Right hindlimb (tissue), 1 donor: Measurements from ENCODE around the gene SKI.

Experiments used
- DNase-seq: peaks from one replicate; pipeline ENCODE4 v3.0.0-alpha.2; 2018

SKI gene

DNA sequence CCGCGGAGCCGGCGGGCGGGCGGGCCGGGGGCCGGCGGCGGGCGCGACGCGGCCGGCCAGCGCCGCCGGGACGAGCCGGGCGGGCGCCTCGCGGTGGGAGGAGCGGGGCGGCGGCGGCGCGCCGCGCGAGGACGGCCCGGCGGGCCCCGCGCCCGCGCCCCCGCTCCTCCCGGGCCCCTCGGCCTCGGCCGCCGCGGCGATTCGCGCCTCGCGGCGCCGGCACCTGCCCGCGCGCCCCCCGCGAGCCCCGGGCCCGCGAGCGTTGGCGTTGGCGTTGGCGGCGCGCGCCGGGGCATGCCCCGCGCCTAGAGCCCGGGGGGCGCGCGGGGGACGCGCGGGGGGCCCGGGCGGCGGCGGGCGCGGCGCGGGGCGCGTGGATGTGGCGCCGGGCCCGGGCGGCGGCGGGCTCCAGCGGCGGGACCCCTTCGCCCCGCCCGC lies at the start of gene SKI:
TSS of gene SKI (plus strand) at position 163 of the 438 bp plus-strand sequence. CDS start 448 bp downstream, outside the sequence.
- no peak for DNase-seq

DNA sequence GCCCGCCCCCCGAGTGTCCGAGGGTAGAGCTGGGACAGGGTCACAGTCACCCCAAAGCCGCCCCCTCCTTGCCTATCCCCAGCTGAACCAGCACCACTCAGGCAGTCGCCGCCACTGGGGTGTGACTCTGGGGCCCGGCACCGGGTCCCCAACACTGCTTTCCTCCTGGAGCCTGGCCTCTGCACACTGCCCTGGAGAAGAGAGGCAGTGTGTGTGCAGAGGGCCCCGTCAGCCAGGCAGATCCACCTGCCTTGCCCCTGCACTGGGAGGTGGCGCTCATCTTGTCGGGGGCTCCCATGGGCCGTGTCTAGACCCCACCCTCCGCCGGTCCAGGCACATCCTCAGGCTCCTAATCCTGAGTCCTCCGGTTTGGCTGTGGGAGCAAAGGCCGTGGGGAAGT lies 49.2 kb upstream of the SKI start:
- no peak for DNase-seq

DNA sequence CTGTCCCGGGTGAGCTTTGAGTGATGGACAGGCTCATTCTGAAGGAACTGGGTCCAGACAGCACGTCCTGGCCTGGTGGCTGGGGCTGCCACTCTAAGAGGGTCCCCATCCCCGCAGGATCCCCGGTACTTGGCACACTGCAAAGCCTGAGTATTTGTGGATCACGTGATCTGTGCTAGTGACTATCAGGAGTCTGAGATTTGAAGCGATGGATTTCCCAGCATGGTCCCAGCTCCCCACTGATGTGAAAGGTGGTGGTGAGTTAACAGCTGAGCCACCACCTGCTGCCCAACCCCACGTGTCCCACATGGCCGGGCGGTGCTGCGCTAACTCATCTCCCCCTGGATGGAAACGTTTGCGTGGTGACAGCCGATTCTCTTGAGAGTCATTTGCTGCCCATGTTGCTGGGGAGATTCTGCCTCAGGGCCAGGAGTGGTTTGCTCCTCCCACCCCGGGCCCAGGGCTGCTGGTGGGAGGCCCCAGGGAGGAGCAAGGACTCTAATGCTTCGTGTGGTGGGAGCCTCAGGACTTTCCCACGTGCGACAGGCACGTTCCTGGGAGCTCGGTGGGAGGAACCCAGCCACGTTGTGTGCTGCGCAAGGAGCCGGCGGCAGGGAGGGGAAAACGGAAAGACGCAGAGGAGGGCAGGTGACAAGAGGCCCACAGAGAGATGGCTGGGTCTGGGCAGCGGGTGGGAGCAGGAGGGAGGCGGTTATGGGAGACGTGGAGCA lies 48.7 kb upstream of the SKI start:
- no peak for DNase-seq

DNA sequence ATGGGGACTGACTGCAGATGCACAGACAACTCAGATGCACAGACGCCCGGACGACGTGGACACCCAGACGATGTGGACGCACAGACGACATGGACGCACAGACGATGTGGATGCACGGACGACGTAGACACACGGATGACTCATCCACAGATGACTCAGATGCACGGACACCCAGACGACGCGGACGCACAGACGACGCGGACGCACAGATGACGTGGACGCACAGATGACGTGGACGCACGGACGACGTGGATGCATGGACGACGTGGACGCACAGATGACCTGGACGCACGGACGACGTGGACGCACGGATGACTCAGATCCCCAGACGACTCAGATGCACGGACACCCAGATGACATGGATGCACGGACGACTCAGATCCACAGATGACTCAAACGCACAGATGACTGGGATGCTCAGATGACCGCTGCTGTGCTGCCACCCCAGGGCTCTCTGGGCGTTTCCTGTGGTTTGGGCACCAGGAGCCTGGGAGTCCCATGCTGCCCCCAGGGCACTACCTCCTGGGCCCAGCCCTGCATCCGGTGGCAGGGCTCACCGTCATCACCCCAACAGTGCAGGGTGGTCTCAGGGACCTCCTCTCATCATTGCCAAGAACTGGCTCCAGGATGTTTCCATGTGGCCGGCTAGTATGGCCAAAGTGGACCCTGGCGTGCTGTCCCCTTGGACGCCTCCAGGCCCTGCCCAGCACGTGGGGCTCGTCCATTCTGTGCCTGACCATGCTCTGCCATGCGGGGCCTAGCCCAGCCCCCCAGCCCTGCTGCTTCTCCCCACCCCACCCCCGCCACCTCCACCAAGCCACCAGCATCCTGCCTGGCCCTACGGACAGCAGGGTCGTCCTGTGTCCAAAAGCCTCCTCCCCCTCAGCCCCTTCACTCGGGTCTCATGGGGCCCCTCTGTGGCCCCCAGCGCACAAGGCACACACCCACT lies 47.5 kb upstream of the SKI start:
- DNase-seq = no peak

DNA sequence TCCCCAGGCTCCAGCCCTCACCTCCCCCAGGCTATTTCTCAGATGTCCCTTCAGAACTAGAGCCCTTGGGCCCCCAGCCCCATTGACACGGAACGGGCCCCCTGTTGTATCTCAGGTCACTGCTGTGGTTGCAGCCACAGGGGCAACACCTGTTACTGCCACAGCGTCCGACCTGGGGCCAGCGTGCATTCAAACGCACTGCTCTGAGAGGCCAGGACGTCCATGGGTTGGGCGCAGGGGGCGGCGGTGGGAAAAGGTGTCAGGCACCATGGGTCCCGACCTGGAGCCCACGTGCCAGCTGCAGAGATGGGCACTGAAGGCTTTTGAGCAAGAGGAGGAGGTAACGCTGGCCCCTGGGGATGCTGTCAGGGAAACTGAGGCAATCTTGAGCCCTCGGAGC lies 46.8 kb upstream of the SKI start:
- no peak for DNase-seq

DNA sequence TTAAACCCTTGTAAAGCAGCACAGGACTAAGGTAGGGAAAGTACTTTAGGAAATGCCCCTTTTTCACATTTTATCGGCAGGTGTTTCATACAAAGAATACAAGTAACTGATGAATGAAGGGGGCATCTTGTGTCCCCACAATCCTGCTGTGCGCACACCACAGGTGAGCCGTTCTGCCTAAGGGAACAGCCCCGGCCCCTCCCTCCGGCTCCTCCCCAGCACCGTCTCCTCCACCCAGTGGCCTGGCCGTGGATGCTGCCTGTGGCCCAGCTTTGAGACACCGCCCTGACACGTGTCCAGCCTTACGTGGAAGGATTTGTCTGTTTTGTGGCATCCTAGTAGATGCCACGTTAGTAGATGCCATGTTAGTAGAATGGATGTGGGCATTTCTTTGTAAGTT lies 46.4 kb upstream of the SKI start:
- DNase-seq = no peak

DNA sequence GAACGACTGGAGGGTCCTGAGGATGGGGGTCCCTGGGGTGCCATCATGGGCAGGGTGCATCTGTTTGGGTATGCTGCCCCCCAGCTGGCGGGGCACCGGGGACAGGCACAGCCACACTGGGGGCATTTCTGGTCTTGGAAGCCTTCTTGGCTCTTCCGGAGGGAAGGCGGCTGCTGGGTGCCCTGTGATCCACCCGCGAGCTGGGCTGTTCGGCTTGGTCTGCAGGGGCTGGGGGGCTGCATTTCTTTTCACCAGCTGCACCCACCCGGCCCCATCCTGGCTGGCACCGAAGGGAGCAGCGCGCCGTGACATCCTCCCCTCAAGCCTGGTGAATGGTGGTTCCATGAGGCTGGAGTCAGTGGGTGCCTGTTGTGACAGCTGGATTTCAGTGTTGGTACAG lies 45.7 kb upstream of the SKI start:
- DNase-seq = no peak

DNA sequence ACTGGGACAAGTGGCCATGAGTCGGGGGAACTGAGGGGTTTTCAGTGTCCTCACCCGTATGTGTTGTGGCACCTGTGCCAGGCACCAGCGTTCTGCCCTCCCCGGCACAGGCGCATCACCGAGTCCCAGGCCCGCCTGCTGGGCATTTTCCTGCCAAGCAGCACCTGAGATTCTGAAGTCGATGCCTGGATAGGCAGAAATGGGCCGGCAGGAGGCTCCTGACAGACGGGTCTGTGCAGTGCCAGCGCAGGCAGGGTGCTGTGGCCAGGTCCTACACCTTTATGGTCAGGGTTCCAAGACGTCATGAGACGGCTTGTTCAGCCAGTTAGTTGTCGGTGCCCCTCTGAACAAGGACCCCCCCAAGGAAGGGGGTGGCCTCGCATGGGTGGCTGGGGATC lies 44.2 kb upstream of the SKI start:
- no peak for DNase-seq

DNA sequence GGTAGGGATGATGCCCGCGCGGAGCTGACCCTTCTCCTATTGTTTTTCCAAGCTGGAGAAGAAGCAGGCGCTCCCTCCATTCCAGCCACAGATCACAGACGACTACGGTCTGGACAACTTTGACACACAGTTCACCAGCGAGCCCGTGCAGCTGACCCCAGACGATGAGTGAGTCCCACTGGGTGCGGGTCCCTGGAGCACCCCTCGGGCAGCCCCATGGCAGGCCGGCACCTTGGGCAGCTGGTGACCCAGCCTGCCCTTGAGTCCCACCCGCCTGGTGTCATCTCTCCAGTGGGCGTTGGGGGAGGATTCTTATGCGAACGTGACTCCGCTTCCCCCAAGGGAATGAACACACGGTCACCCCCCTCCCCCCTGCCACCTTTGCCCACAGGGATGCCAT lies 43.6 kb upstream of the SKI start:
- no peak for DNase-seq

DNA sequence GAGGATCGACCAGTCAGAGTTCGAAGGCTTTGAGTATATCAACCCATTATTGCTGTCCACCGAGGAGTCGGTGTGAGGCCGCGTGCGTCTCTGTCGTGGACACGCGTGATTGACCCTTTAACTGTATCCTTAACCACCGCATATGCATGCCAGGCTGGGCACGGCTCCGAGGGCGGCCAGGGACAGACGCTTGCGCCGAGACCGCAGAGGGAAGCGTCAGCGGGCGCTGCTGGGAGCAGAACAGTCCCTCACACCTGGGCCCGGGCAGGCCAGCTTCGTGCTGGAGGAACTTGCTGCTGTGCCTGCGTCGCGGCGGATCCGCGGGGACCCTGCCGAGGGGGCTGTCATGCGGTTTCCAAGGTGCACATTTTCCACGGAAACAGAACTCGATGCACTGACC lies 43.2 kb upstream of the SKI start:
- no peak for DNase-seq

DNA sequence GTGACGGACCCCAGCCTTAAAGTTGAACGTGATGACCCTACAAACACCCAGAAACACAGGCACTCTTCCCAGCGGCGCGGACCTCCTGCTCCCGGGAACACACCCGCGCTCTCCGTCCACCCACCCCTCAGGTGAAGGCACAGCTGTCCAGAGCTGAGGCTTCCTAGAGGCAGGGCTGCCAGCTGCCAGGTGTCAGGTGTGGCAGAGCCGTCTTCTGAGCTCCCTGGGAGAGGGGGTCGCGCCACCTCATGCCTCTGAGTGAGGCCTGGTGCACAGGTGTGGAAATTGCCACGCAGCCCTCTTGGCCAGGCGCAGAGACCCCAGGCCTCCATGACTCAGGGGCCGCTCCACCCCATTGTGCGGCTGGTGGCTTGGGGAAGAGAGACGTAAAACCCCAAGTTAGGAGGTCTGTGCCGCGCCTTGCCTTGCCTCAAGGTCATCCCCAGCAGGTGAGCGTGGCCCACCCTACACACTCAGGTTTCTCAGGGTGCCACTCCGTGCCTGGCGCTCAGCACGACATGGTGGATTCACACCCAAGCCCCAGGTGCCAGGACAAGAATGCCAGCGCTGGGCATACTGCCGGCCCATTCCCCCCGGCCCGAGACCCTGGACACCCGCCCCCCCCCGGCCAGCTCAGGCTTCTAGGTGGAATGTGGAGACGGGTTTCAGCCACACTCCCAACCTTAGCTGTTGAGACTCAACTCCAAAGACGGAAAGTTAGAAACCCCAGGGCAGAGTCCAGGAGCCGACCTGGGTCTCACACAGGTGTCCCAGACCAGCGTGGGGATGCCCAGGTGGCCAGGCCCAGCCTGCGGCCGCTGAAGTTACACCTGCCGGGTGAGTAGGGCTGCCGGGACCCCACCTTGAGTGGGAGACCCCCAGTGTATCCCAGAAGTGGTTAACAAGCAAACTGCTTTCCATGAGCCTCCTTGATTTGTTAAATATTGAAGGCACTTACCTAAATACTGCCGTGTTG lies 42.0 kb upstream of the SKI start:
- no peak for DNase-seq

DNA sequence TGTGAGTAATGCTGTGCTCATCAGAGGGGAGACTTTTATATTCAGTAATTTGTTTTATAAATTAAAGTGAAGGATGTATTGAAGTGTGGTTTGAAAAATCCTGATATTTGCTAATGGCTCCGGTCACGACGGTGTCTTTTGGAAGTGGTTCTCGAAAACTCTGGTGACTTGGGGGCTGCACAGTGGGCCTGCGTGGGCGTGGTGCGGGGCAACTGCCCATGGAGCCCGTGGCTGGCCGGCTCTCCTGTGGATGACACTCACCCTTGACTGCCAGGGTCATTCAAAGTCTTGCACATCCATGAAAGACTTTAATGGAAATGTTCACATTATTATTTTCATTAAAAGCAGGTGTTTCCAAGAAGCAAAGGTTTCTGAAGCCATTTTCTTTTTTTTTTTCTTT lies 41.2 kb upstream of the SKI start:
- no peak for DNase-seq

DNA sequence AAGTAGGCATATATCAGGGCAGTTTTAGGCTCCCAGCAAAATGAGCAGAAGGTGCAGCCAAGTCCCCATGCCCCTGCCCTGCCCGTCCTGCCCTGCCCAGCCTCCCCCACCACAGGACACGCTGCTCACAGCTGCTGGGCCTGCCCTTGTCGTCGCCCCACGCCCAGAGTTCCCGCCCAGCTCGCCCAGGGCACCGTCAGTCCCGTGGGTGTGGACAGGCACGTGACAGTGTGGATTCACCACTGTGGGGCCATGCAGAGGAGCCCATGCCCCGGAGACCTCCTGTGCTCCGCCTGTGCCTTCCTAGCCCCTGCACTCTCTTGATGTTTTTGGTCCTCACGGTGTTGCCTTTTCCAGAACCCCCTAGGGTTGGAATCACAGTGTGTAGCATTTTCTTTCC lies 40.5 kb upstream of the SKI start:
- no peak for DNase-seq

DNA sequence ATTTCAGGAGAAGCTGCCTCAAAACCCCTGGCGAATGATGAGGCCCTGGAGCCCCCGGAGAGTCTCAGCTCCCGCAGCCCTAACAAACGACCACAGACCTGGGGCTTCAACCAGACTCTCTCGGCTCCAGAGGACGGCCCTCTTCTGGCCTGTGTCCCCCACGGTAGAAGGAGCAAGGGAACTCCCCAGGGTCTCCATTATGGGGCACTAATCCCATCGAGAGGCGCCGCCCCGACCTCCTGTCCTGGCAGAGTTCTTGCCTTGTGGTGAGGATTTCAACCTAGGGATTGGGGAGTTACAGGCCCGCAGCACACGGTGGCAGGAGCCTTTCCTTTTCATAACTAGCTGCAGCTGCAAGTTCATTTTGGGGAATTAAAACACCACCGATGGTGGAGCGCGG lies 39.8 kb upstream of the SKI start:
- no peak for DNase-seq

DNA sequence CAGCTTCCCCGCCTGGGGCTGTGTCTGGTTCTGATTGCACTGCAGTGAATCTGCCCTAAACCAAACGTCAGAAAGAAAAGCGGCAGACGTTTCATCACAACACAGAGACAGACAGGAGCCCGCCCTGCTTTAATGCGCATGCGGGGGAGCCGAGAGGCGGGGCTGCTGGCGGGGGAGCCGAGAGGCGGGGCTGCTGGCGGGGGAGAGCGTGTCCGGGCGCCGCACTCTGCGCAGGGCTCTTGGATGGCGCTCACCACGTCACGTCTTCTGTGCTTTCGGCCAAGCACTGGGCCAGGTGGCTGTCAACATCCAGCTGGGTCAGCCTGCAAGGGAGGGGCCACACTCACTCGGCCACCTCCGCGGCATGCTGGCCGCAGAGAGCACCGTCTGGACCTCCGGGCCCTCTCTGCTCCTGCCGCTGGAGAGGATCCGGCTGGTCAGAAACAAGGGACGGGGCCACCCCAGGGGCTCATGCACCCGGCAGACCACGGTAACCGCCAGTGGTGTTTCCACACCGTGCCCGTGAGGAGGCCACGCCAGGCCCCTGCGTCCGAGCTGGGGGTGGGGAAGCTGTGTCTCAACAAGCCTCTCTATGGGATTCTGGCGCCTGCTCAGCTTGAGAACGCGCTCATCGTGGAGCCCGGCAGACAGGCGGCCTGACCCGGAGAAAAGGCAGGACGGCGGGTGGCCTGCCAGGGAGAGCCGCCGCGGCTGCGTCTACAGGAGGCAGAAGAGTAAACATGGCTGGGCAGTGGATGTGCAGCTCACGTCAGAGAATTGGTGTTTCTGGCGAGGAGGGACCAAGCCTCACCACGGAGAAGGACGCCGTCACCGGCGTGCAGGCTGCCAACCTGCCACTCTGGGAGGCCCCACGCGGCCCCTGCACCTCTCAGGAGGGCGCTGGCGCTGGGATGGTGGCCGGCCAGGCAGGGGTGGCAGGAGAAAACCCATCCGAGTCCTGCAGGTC lies 38.4 kb upstream of the SKI start:
- DNase-seq = peak; percentile 97

DNA sequence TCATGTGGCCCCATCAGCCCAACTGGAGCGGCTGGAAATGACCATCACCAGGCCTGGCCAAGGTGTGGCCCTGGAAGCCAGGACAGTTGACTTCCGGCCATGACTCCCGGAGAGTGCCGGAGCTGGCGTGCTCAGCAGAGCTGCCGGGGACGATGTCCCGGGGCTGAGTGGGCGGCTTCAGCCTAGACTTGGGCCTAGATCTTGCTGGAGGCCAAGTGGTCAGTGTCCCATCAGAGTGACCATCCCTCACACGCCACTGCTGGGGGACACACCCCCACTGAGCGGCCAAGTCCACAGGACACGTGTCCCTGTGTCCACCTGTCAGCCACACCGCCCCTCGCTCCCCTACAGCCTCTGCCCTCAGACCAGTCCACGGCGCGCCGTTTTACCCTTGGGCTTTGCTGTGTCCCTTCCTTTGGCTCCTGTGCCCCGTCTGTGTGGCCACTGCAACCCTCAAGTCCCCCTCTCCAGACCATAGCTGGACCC lies 37.6 kb upstream of the SKI start:
- no peak for DNase-seq

DNA sequence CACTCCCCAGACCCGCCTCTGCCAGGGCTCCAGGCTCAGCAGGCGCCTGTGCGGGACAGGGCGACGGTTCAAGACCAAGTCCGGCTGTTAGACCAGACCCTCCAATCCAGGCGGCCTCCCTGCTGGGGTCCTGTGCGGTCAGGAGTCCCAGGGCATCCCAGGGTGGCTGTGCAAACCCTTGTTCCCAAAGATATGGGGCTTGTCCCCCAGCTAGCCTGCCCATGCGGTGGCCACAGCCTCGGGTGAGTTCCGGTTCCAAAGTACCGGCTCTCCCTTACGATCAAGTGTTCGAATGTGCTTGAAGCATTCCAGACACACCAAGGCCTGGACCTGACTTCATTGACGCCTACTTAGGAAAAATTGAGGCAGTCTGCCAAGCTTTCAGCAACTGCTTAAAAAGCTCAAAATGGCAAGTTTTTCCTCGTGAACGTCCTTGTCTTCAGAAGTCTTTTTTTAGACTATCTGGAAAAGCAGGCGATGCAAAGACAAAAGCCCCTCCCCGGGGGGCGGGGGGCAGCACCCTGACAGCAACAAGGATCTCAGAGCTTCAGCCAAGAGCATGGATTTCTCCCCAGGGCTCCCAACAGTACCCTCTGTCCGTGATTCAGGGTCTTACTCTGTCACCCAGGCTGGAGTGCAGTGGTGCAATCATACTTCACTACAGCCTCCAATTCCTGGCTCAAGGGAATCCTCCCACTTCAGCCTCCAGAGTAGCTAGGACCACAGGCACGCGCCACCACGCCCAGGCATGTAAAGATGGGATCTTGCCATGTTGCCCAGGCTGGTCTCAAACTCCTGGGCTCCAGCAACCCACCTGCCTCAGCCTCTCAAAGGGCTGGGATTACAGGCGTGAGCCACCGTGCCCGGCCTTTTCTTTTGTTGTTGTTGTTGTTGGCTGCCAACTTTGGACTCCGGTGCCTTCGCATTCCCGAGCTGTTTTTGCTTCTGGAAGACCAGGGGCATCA lies 35.8 kb upstream of the SKI start:
- peak; percentile 69 for DNase-seq

DNA sequence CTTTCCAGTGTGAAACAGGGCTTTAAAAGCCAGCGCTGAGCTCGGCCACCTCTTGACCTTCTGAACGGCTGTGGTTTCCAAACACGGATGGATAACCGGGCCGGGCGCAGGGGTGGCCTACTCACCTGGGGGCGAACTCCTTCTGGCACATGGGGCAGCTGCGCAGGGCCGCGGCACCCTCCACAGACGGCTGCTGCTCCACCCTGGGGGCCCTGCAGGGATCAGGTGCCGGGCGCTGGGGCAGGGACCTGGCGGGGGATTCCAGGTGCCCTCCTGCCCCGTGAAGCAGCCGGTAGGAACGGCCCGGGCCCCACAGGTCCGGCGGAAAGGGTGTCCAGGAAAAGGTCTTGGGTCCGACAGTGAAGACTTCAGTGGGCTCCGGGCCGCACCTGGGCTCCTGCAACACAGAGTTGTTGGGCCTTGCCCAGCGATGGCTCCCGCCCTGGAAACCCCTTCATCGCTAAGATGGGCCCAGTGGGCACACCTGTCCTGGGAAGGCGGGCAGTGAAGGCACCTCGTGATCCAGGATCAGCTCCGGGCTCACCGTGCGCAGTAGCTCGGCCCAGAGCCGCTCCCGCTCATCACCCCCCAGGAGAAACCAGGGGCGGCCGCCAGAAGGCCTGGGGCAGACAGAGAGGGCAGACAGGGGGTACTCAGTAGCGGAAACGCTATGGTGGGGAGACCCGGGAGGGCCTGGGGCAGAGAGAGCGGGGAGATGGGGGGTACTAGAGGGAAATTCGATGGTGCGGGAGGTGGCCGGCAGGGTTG lies 34.4 kb upstream of the SKI start:
- DNase-seq = no peak

DNA sequence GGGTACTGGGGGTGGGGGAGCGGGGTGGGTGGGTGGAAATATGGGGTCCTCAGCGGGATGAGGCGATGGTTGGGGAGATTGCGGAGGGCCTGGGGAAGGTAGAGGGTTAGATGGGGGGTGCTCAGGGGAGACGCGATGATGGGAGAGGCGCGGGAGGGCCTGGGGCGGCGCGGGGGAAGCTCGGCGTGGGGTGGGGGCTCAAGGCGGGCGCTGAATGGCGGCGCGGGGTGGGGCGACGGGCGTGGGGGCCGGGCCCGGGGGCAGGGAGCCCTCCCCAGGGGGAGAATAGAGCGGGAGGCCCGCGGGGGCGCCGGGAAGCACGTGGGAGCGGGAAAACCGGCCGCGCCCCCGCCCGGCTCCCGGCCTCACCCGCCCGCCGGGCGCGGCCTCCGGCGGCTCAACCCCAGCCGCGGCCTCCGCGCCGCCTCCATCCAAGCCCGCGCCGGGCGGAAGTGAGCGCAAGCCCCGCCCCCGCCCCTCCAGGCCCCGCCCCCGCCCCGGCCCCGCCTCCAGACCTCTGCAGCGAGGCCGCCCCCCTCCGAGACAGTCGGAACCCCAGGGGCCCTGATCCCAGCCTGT lies 33.7 kb upstream of the SKI start, which contains the start of gene FAAP20:
TSS of gene FAAP20 (minus strand) at position 454 of the 579 bp plus-strand sequence. CDS start at position 431, 23 bp downstream.
- peak; percentile 93 for DNase-seq
